ENCODE results near the gene FAXDC2.

GRCh38 chr5:154784856-154785255, 65.5 kb downstream of the FAXDC2 start:
- no peak for TF ChIP-seq RAD21 (IDR thresholded peaks at IDR 0.05; ENCODE audit: insufficient read depth, low read depth, low read length)
- no peak for TF ChIP-seq TAF1 (IDR thresholded peaks at IDR 0.05; ENCODE audit: borderline replicate concordance, low read depth, low read length)
- TF ChIP-seq EGR1 (IDR thresholded peaks at IDR 0.05; ENCODE audit: borderline replicate concordance in 1 of 2, low read depth in 2 of 2, low read length in 2 of 2): no peak
- TF ChIP-seq SIX5 (IDR thresholded peaks at IDR 0.05; ENCODE audit: low read depth, low read length, severe bottlenecking): no peak
- TF ChIP-seq EZH2 (IDR thresholded peaks at IDR 0.05; ENCODE audit: borderline replicate concordance, control insufficient read depth, low read depth, low read length): no peak
- TF ChIP-seq CTCF (IDR thresholded peaks at IDR 0.05 in 2 of 3, conservative IDR thresholded peaks at IDR 0.05 in 1 of 3; ENCODE audit: control insufficient read depth in 2 of 3, extremely low read depth in 1 of 3, insufficient read depth in 1 of 3, low read depth in 3 of 3, low read length in 3 of 3): no peak
- no peak for TF ChIP-seq RCOR1 (conservative IDR thresholded peaks at IDR 0.05; ENCODE audit: low read depth, low read length)
- no peak for TF ChIP-seq RAD51 (IDR thresholded peaks at IDR 0.05)
- no peak for TF ChIP-seq USF2 (IDR thresholded peaks at IDR 0.05; ENCODE audit: borderline replicate concordance, low read depth, low read length)
- no peak for TF ChIP-seq BACH1 (IDR thresholded peaks at IDR 0.05; ENCODE audit: borderline replicate concordance)
- TF ChIP-seq BRCA1 (IDR thresholded peaks at IDR 0.05; ENCODE audit: low read depth, low read length): no peak
- no peak for TF ChIP-seq CREM (IDR thresholded peaks at IDR 0.05; ENCODE audit: low read depth)
- TF ChIP-seq POLR2A (IDR thresholded peaks at IDR 0.05; ENCODE audit: low read depth, low read length): no peak
